OCI-LY7 (cell line): ENCODE results near the gene SETD1B.

Experiments used
- CTCF ChIP-seq: fragments of 200-600 bp; sonication (generic); conservative IDR thresholded peaks from 2 replicates; pipeline ENCODE4 v1.5.1; 2014; ENCODE audit warnings: mild to moderate bottlenecking, antibody characterized with exemption, low read length, moderate library complexity, mixed read lengths
- EZH2phosphoT487 ChIP-seq: fragments of 200-600 bp; sonication (generic); IDR thresholded peaks from 2 replicates; pipeline ENCODE4 v1.6.1; 2018; ENCODE audit warnings: low read depth, borderline replicate concordance, mild to moderate bottlenecking, mixed run types, antibody characterized with exemption, low read length, moderate library complexity, mixed read lengths

DNA sequence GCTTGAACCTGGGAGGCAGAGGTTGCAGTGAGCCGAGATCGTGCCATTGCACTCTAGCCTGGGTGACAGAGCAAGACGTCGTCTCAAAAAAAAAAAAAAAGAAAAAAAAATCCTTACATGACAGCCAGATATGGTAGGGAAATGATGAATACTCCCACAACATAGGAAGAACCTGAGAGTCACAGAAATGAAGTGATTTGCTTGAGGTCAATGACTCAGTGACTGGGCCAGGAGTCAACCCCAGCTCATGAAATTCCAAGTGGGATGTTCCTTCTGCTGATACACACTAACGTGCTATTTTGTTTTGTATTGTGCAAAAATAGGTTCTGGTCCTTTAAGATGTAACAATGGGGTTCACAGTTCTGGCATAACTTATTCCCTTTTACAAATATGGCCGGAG, 19.3 kb upstream of the SETD1B start:
- no peak for TF ChIP-seq EZH2phosphoT487
- TF ChIP-seq CTCF = no peak
